ENCODE data around the gene NDUFS6.
"Not testable (repeated sequence)": the region's sequence is repeated elsewhere in the genome, so short reads cannot be mapped to it uniquely, and the experiment has no call there.

NDUFS6 gene

GRCh38 chr5:1799110-1799601, 2.1 kb upstream of the NDUFS6 start:
- no peak for DNase-seq

DNA sequence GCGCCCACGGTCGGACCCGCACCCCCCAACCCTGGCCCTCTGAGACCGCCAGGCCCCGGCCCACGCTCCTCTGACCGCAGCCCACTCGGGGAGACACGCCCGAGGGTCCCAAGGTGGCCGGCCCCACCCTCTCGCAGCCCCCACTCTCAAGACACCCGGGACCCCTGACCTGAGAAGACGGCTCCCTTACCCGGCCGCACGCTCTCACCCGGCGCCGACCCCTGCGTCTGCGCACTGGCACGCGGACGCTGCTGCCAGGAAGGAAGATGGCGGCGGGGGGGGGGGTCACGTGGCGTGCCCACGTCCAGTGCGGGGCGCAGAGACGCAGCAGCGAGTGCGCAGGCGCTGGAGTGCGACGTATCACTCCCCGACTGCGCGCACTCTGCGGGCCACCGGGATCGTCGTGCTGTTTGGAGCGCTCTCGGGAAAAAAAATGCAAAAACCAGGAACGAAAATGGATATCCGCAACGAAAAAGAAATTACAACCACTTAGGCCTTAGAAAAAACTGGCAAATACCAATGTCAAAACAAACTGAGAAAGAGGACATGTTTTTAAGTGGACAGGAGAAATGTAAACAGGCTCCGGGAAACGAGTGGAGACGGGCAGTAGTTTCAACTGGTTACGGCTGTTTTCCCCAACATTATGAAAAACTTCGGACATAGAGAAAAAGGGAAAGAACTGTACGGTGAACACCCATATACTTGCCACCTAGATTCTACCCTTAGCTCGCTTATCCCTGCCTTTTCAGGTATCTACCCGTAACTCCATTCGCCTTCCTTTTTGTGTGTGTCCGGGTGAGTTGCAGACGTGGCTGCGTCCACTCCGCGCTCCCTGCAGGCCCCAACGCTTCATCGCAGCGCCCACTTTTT, 1.4 kb upstream of the NDUFS6 start, which contains the start of gene MRPL36:
TSS of gene MRPL36 (minus strand) at position 236 of the 870 bp plus-strand sequence. CDS start 902 bp downstream, outside the sequence.
- peak; percentile 73 for DNase-seq

DNA sequence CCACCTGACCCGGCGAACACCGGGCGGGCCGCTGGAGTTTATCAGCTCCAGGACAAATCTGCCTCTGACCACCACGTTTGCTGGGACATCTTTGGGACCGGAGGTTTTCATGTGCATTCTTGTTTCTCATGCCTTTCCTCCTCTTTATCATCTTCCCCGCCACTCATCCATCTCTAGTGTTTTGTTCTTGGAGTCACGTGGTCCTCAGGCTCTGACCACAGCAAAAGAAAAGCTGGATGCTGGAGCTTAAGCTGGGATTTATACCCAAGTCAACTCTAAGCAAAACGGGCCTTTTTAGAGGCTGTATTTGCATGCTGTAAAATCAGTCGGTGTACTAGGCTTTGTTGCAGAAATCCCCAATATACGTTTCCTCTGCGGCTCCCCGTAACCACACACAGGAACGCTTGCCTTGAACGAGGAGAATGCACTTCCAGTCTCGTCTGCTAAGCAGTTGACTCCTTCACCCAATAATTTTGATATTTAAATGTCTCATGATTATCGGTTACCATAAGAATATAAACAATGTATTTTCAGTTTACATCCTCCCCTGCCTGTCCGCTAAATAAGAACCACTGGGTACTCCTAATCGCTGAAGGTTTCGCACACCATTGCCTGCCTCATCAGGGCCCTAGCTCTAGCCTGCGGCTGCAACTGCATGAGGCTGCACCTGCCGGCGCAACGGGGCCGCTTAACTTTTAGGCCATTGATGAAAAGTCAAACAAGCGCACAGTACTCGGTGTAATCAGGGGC, 560 bp upstream of the NDUFS6 start:
- DNase-seq = peak; percentile 70

DNA sequence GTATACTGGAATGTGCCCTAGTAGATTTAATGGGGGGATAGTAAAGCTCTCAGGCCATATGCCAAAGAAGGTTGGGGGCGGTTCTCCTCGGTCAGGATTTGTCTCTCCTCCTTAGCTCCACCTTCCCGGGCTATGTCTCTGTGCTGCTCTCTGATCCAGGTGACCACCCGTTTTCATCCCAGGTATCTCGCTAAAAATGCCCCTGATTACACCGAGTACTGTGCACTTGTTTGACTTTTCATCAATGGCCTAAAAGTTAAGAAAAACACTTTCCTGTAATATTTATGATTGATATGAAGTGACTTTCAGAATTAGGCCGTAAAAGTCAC, 724 bp downstream of the NDUFS6 start:
- no peak for DNase-seq

GRCh38 chr5:1803192-1803591, 2.0 kb downstream of the NDUFS6 start:
- no peak for DNase-seq

- DNase-seq = no peak
Measured at GRCh38 chr5:1804001-1804690, 2.9 kb downstream of the NDUFS6 start.

- DNase-seq = no peak
Measured at GRCh38 chr5:1805326-1805725, 4.1 kb downstream of the NDUFS6 start.

DNA sequence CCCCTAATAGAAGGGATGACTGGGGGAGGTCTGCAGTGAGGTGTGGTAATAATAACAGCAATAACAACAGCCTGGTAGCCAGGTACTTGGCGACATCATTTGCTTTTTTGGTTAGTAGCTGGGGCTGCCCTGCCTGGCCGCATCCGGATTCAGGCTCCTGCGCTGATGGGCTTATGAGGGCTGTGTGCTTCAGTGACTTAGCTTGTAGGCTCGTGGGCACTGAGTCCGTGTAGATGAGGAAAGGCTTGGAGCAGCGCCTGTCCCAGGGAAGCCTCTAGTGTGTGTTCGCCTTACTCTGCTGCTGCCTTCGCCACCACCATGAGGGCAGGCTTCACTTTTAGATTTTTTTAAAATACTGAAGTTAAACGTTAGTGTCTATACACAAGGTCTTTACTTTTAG, 4.5 kb downstream of the NDUFS6 start:
- no peak for DNase-seq

- no peak for DNase-seq
Measured at GRCh38 chr5:1806199-1806598, 5.0 kb downstream of the NDUFS6 start.

GRCh38 chr5:1806974-1807373, 5.8 kb downstream of the NDUFS6 start:
- no peak for DNase-seq

DNA sequence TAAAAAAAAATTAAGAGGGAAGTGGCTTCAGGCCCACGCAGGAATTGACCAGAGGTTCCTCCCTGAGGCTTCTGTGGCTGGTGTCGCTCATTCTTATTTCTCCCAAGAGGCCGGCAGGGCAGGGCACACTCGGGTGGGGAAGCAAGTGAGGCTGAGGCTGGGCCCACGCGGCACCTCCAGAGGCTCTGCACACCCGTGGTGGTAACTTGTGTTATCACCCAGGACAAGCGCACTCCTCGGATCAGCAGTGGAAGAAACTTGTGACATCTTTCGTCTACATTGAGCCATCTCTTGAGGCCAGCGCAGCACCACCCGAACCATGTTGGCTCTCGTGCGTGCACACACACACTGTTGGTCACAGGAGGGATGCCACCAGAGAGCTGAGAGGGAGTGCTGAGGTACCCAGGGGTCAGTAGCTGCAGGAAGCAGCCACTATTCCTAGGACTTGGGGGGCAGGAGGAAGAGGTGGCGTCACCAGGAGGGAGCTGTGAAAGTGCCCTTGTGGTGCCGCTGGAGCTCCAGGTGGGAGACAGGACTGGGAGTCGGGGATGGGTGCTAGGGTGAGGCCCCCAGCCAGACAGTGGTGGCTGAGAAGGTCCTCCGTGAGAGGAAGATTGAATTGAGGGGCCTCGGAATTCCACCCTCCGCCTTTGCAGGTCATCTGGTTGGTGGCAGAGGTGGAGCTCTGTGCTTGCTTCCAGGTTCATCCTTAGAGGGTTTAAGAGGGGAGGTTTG, 6.4 kb downstream of the NDUFS6 start:
- no peak for DNase-seq

GRCh38 chr5:1808439-1808838, 7.2 kb downstream of the NDUFS6 start:
- no peak for DNase-seq

DNA sequence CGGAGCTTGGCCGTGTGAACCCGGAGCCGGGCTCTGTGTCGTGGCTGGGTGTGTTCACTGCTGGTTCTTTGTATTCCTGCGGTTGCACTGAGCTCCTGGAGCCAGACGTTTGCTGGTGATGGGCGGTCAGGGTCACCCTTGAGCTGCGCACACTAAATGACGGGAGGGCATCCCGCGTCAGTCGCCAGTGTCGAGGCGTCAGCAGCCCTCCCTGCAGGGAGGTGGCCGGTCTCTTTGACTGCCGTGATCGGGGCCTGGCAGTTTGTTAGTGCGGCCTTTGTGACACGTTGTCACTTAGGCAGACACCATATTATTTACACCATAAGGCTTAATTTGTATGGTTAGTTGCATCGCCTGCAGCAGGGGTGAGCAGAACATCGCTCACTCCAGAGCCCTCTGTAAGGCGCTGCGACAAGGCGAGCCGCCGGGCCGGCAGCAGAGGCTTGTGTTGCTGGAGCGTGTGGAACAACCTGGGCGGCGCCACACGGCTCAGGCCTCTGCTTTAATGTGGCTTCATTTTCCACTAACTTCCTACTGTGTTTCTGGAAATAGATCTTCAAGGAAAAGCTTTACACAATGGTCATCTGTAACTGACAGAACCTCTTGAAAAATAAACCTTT, 8.3 kb downstream of the NDUFS6 start:
- no peak for DNase-seq

DNA sequence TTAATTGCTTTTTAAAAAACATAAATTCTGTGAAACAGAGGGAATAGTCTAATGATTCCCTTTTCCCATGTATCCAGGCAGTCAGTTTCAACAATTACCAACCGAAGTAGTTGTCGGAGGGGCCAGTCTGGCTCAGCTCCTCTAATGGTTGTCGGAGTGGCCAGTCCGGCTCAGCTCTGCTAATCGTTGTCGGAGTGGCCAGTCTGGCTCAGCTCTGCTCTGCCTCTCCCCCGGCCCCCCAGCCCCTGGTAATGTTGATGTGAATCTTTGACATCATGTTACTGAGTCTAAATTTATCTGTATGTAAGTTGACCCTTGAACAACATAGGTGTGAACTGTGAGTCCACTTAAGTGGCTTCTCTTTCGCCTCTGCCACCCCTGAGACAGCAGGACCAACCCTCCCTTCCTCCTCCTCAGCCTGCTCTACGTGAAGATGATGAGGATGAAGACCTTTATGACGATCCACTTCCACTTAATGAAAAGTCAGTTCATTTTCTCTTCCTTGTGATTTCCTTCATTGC, 9.4 kb downstream of the NDUFS6 start:
- no peak for DNase-seq

GRCh38 chr5:1814183-1815020, 13.2 kb downstream of the NDUFS6 start:
- no peak for DNase-seq

- DNase-seq = no peak
Measured at GRCh38 chr5:1815071-1815786, 14.0 kb downstream of the NDUFS6 start.

DNA sequence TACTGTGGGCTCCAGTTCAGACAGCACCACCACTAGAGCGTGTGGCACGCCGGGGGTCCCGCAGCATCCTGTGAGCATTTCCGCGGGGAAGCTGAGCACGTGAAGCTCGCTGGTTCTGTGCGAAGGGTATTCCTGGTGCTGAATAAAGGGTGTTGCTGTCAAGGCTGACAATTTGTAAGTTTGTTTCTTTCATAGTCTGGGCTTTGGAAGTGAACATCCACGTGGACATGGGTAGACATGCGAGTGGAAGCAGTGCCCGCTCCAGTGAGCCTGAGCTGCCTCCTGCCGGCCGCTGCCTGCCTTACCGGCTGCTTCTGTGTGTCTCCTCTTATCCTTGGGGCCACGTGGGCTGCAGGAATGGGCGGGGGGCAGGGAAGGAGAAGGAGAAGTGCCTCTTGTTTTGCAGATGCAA, 14.7 kb downstream of the NDUFS6 start:
- no peak for DNase-seq

GRCh38 chr5:1816495-1817089, 15.4 kb downstream of the NDUFS6 start:
- DNase-seq = not testable (repeated sequence)

DNA sequence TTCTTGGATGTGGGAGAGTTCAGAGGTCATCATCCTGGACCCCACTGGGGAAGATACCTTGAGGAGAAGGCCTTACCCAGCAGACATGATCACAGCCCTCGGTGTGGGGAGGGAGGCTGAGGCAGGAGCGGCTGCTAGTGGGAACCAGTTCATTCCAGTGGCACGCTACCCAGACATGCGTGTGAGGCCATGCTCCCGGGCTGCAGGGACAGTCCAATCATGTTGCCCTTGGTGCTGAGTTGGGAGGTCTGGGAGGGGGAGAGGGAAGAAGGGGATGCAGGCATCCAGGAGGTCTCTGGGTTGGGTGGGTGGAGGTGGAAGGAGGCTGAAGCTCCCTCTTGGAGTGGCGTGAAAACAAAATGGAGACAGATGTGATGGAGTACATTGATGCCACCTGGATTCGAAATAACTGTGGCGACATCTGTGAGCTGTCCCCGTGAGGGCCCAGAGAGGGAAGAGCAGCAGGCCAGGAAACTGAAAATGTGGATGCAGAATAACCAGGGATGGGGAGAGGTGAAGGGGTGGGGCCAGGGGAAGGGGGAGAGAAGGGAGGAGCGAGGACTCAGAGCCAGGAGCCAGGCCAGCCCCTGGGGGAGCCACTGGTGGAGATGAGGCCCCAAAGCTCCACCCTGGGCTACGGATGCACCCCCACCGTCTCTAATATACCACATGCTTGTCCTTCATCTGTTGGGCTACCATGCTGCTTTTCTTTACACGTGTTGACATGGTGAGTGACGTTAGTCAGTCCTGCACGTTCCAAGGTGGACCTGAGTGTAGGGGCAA, 16.2 kb downstream of the NDUFS6 start:
- no peak for DNase-seq

Data from NCI-H2107 (cell line).